CD4-positive, alpha-beta memory T cell (primary cell): ENCODE measurements around the gene SLC8A1. TPM values are rescaled to one million over a fixed set of nuclear protein-coding genes. Genes with fewer than 3 reads are reported as not detected.

ENCODE experiments used
- CTCF ChIA-PET: fragments of 350-600 bp; sonication (Branson Sonifier 250); formaldehyde crosslinking; loops from one replicate; lab custom pipeline; 2021; ENCODE audit warnings: inconsistent platforms; ENCODE audit not compliant: partially characterized antibody; lab: Charles Lee
- POLR2A ChIA-PET: fragments of 350-600 bp; sonication (Branson Sonifier 250); formaldehyde crosslinking; loops from one replicate; lab custom pipeline; 2021; ENCODE audit not compliant: partially characterized antibody; lab: Charles Lee
- DNase-seq, 5 donors: peaks; one replicate each; pipeline versions ENCODE4 v3.0.0 to v3.0.0-alpha.2; 2020 to 2022; ENCODE audit warnings: mixed read lengths in 1 of 5
- H3K27ac ChIP-seq: one replicate; pipeline ENCODE4 v1.7.0; 2013; ENCODE audit warnings: low read depth, low read length
- H3K27me3 ChIP-seq: 2 replicates; pipeline ENCODE4 v1.7.0; 2013; ENCODE audit warnings: mild to moderate bottlenecking, low read length, moderate library complexity; ENCODE audit not compliant: insufficient read depth
- H3K36me3 ChIP-seq: 2 replicates; pipeline ENCODE4 v1.7.0; 2013; ENCODE audit warnings: mild to moderate bottlenecking, low read length, moderate library complexity; ENCODE audit not compliant: insufficient read depth
- H3K4me1 ChIP-seq: 2 replicates; pipeline ENCODE4 v1.7.0; 2013; ENCODE audit warnings: mild to moderate bottlenecking, low read length, moderate library complexity; ENCODE audit not compliant: insufficient read depth
- H3K4me3 ChIP-seq, 2 donors: one replicate each; pipeline ENCODE4 v1.7.0; 2013; ENCODE audit warnings: low read length in 2 of 2, mild to moderate bottlenecking in 1 of 2
- H3K9me3 ChIP-seq, 2 donors: one replicate each; pipeline ENCODE4 v1.7.0; 2013; ENCODE audit warnings: low read length in 2 of 2, control low read depth in 1 of 2; ENCODE audit not compliant: control insufficient read depth in 1 of 2
- H3K27ac Mint-ChIP-seq, 7 donors: one replicate each; pipeline ENCODE4 v1.8.0; 2020 to 2021; ENCODE audit warnings: mixed read lengths in 7 of 7, mild to moderate bottlenecking in 6 of 7, inconsistent platforms in 3 of 7, moderate library complexity in 3 of 7
- H3K27me3 Mint-ChIP-seq, 2 donors: one replicate each; pipeline ENCODE4 v1.8.0; 2020 to 2021; ENCODE audit warnings: mixed read lengths in 2 of 2
- H3K36me3 Mint-ChIP-seq, 2 donors: one replicate each; pipeline ENCODE4 v1.8.0; 2020 to 2021; ENCODE audit warnings: mixed read lengths in 2 of 2, inconsistent platforms in 1 of 2, mild to moderate bottlenecking in 1 of 2
- H3K4me1 Mint-ChIP-seq, 4 donors: one replicate each; pipeline ENCODE4 v1.8.0; 2020 to 2021; ENCODE audit warnings: mixed read lengths in 4 of 4, mild to moderate bottlenecking in 1 of 4
- H3K4me3 Mint-ChIP-seq, 8 donors: one replicate each; pipeline ENCODE4 v1.8.0; 2020 to 2021; ENCODE audit warnings: mixed read lengths in 8 of 8, mild to moderate bottlenecking in 7 of 8, moderate library complexity in 6 of 8, inconsistent platforms in 3 of 8
- H3K9me3 Mint-ChIP-seq, 8 donors: one replicate each; pipeline ENCODE4 v1.8.0; 2020 to 2021; ENCODE audit warnings: mixed read lengths in 8 of 8, mild to moderate bottlenecking in 5 of 8, inconsistent platforms in 3 of 8, moderate library complexity in 1 of 8
- intact Hi-C: fragments of 100-400 bp; cut with micrococcal nuclease; formaldehyde crosslinking; loops from one replicate; pipeline ENCODE4 v1.15.1; 2023
- polyA plus RNA-seq, 2 donors: library from polyadenylated mRNA; unstranded; fragments of 300-500 nt; fragmentation: Illumina TruSeq; gene quantifications; one replicate each; pipeline ENCODE4 v1.2.3, GENCODE V29; 2021
- total RNA-seq, 2 experiments: library from RNA; stranded (reverse); gene quantifications; one replicate each; pipeline ENCODE4 v1.2.3, GENCODE V29; 2021

The SLC8A1 gene
- total and polyA plus RNA-seq, 4 experiments from 2014 or later: 0.36 to 0.79 TPM; not detected in 2

DNA sequence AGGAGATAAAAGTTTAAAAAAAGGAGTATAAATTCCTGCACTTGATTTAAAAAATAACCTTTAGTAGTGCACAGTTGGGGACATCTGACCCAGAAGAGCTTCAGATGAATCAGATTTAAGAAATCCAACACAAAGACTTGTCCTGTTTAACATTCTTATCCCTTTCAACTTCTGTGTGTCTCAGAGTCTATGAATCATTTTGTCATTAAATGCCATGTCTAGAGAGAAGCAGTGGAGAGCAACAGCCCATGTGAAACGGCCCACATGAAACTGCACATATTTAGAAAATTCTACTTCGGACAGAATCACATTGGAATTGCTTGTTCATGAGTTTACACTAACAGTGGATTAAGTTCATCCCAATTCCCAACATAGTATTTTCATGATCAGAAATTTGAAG lies 278.6 kb downstream of the SLC8A1 start:
- H3K27ac ChIP-seq: no peak overlapping the region
- no peak overlapping the region for H3K4me3 ChIP-seq
- H3K36me3 ChIP-seq: no peaks in the 10 kb centered on the region
- no peak for DNase-seq
- H3K4me1 ChIP-seq: no peaks in the 10 kb centered on the region
- no peaks in the 10 kb centered on the region for H3K9me3 ChIP-seq
- intact Hi-C loops: no loop called here
- Mint-ChIP-seq H3K27me3 (no peaks in the 10 kb centered on the region), H3K4me1 (no peaks in the 10 kb centered on the region), H3K27ac (no peak overlapping the region), H3K36me3 (no peaks in the 10 kb centered on the region), H3K4me3 (no peak overlapping the region), H3K9me3 (peaks cover 0 to under 1% (median 0%) of the 10 kb centered on the region in 8 donors)
- no peaks in the 10 kb centered on the region for H3K27me3 ChIP-seq
- ChIA-PET CTCF (no interaction called here), POLR2A (no interaction called here)

DNA sequence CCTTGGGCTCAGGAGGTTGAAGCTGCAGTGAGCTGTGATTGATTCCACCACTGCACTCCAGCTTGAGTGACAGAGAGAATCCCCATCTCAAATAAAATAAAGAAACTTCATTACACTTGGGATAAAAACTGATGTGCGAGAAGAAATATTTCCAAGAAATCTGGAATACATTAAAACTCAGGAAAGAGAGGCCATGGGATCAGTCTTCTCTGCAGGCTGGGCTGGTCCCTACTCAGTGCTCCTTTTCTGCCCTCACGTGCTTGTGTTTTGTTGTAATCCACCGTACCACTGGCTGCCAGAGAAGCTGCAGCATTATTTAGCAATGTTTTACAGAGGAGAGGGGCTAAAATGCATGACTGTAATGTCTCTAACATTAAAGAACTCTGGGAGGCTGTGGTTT lies 282.0 kb downstream of the SLC8A1 start:
- Histone ChIP-seq H3K27ac (no peak overlapping the region), H3K36me3 (no peaks in the 10 kb centered on the region), H3K9me3 (no peaks in the 10 kb centered on the region), H3K27me3 (no peaks in the 10 kb centered on the region), H3K4me1 (no peaks in the 10 kb centered on the region), H3K4me3 (no peak overlapping the region)
- Mint-ChIP-seq H3K4me3 (no peak overlapping the region), H3K9me3 (peaks cover 0 to under 1% (median 0%) of the 10 kb centered on the region in 8 donors), H3K27ac (no peak overlapping the region), H3K36me3 (no peaks in the 10 kb centered on the region), H3K4me1 (no peaks in the 10 kb centered on the region), H3K27me3 (no peaks in the 10 kb centered on the region)
- CTCF ChIA-PET: no interaction called here
- intact Hi-C loops: no loop called here
- POLR2A ChIA-PET: no interaction called here
- no peak for DNase-seq

- no peak for DNase-seq
- CTCF ChIA-PET: no interaction called here
- POLR2A ChIA-PET: no interaction called here
- Mint-ChIP-seq H3K4me1 (no peaks in the 10 kb centered on the region), H3K9me3 (peaks cover 0 to 2% (median 0%) of the 10 kb centered on the region in 8 donors), H3K27ac (no peak overlapping the region), H3K27me3 (no peaks in the 10 kb centered on the region), H3K4me3 (no peak overlapping the region), H3K36me3 (no peaks in the 10 kb centered on the region)
- Histone ChIP-seq H3K9me3 (no peaks in the 10 kb centered on the region), H3K27ac (no peak overlapping the region), H3K4me1 (no peaks in the 10 kb centered on the region), H3K27me3 (no peaks in the 10 kb centered on the region), H3K4me3 (no peak overlapping the region), H3K36me3 (no peaks in the 10 kb centered on the region)
- intact Hi-C loops: no loop called here
Observed at GRCh38 chr2:40169430-40169829, 282.5 kb downstream of the SLC8A1 start.

- no peak overlapping the region for H3K27ac ChIP-seq
- no peaks in the 10 kb centered on the region for H3K36me3 Mint-ChIP-seq
- H3K27ac Mint-ChIP-seq: no peak overlapping the region
- H3K4me3 ChIP-seq: no peak overlapping the region
- intact Hi-C loops: no loop called here
- H3K9me3 Mint-ChIP-seq: peaks cover 0 to 2% (median 0%) of the 10 kb centered on the region in 8 donors
- ChIA-PET CTCF (no interaction called here), POLR2A (no interaction called here)
- H3K4me1 ChIP-seq: no peaks in the 10 kb centered on the region
- no peaks in the 10 kb centered on the region for H3K27me3 Mint-ChIP-seq
- no peaks in the 10 kb centered on the region for H3K9me3 ChIP-seq
- H3K27me3 ChIP-seq: no peaks in the 10 kb centered on the region
- H3K36me3 ChIP-seq: no peaks in the 10 kb centered on the region
- no peaks in the 10 kb centered on the region for H3K4me1 Mint-ChIP-seq
- no peak for DNase-seq
- H3K4me3 Mint-ChIP-seq: no peak overlapping the region
Observed at GRCh38 chr2:40168546-40168945, 283.3 kb downstream of the SLC8A1 start.

DNA sequence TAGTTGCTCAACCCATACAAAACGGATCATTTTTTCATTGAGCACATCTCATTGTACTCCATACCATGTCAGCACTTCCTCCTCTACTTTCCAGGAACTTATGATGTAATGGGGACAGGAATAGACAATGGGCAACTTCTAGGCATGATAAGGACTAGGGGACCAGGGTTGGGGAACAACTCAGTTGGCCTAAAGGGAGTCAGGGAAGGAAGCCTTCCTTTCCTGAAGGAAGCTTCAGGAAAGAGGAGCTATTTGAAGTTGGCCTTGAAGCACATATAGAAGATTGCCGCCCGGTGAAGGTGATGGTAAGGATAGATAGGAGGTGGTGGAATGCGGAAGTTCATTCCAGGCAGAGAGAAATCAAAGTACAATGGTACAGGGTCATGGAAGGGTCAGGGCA lies 283.9 kb downstream of the SLC8A1 start:
- no peak overlapping the region for H3K4me3 Mint-ChIP-seq
- CTCF ChIA-PET: no interaction called here
- POLR2A ChIA-PET: no interaction called here

GRCh38 chr2:40166006-40166405 lies 285.9 kb downstream of the SLC8A1 start:
- no peaks in the 10 kb centered on the region for H3K36me3 ChIP-seq
- no peaks in the 10 kb centered on the region for H3K4me1 ChIP-seq
- Mint-ChIP-seq H3K4me3 (no peak overlapping the region), H3K36me3 (no peaks in the 10 kb centered on the region), H3K27me3 (no peaks in the 10 kb centered on the region), H3K27ac (no peak overlapping the region), H3K9me3 (peaks cover 0 to 2% (median 0%) of the 10 kb centered on the region in 8 donors), H3K4me1 (no peaks in the 10 kb centered on the region)
- POLR2A ChIA-PET: no interaction called here
- CTCF ChIA-PET: no interaction called here
- DNase-seq: no peak
- intact Hi-C loops: no loop called here
- H3K27ac ChIP-seq: no peak overlapping the region
- no peak overlapping the region for H3K4me3 ChIP-seq
- H3K9me3 ChIP-seq: no peaks in the 10 kb centered on the region
- H3K27me3 ChIP-seq: no peaks in the 10 kb centered on the region

More for the DNA sequence above, 283.9 kb downstream of the SLC8A1 start:
- DNase-seq: no peak
- H3K9me3 Mint-ChIP-seq: peaks cover 0 to 2% (median 0%) of the 10 kb centered on the region in 8 donors
- H3K4me1 Mint-ChIP-seq: no peaks in the 10 kb centered on the region
- Histone ChIP-seq H3K36me3 (no peaks in the 10 kb centered on the region), H3K27me3 (no peaks in the 10 kb centered on the region), H3K4me3 (no peak overlapping the region), H3K9me3 (no peaks in the 10 kb centered on the region), H3K4me1 (no peaks in the 10 kb centered on the region), H3K27ac (no peak overlapping the region)
- no peaks in the 10 kb centered on the region for H3K36me3 Mint-ChIP-seq
- intact Hi-C loops: no loop called here
- H3K27ac Mint-ChIP-seq: no peak overlapping the region
- H3K27me3 Mint-ChIP-seq: no peaks in the 10 kb centered on the region

DNA sequence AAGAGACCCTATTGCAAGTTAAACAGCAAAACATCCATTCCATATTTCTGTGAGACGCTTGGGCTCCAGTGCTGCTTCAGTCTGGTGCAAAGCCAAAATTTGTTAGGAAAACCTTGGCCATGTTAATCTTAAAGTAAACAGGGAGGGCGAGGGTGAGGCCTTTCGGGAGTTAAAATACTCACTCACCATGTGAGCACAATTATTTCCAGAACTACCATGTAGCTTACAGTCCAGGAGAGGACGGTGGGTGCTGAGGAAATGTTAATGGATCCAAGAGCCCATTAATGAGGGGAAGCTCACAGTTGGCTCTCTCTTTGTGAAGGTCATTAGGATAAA lies 286.4 kb downstream of the SLC8A1 start:
- H3K4me3 Mint-ChIP-seq: no peak overlapping the region
- POLR2A ChIA-PET: no interaction called here
- H3K27me3 Mint-ChIP-seq: no peaks in the 10 kb centered on the region
- no peaks in the 10 kb centered on the region for H3K27me3 ChIP-seq
- H3K9me3 ChIP-seq: no peaks in the 10 kb centered on the region
- no peak overlapping the region for H3K4me3 ChIP-seq
- intact Hi-C loops: no loop called here
- H3K36me3 ChIP-seq: no peaks in the 10 kb centered on the region
- no peak overlapping the region for H3K27ac Mint-ChIP-seq
- no peaks in the 10 kb centered on the region for H3K4me1 ChIP-seq
- H3K27ac ChIP-seq: no peak overlapping the region
- CTCF ChIA-PET: no interaction called here
- no peaks in the 10 kb centered on the region for H3K36me3 Mint-ChIP-seq
- no peaks in the 10 kb centered on the region for H3K4me1 Mint-ChIP-seq
- peaks cover 0 to 2% (median 0%) of the 10 kb centered on the region in 8 donors for H3K9me3 Mint-ChIP-seq
- no peak for DNase-seq
